Measurements from ENCODE around the gene DNAH2.
A peak's percentile ranks its signal among the peaks of the same experiment; 100 is the strongest.

The DNAH2 gene

DNA sequence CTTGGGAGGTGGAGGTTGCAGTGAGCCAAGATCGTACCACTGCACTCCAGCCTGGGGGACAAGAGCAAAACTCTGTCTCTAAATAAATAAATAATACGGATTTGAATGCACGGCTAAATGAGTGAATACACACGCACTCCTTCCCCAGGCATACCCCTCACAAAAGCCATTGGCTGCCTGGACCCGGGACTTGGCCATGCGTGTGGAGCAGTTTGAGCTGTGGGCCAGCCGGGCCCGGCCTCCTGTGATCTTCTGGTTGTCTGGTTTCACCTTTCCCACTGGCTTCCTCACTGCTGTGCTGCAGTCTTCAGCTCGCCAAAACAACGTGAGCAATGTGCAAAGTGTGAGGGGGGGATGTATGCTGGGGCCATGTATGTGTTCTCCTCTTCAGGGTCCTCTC is 114.9 kb downstream of the DNAH2 start:
- no peak for DNase-seq
- H3K9me3 ChIP-seq (ENCODE audit: control insufficient read depth, low read length) = no peaks in the 10 kb centered on the region
- H3K4me1 ChIP-seq (ENCODE audit: control insufficient read depth, insufficient read depth, low read length, poor library complexity, severe bottlenecking) = peaks cover 24% of the 10 kb centered on the region
- no peak overlapping the region for H3K27ac ChIP-seq (ENCODE audit: insufficient read depth, low read length, poor library complexity, severe bottlenecking)
- no peak overlapping the region for H3K4me3 ChIP-seq (ENCODE audit: insufficient read depth, low read depth, low read length, poor library complexity, severe bottlenecking)
- no peaks in the 10 kb centered on the region for H3K27me3 ChIP-seq (replicated peaks; ENCODE audit: control insufficient read depth, insufficient read depth, low read length, poor library complexity, severe bottlenecking)
- no peaks in the 10 kb centered on the region for H3K36me3 ChIP-seq (ENCODE audit: control insufficient read depth, insufficient read depth, low read length)

- H3K4me1 ChIP-seq (ENCODE audit: control insufficient read depth, insufficient read depth, low read length, poor library complexity, severe bottlenecking) = peaks cover 29% of the 10 kb centered on the region
- no peaks in the 10 kb centered on the region for H3K36me3 ChIP-seq (ENCODE audit: control insufficient read depth, insufficient read depth, low read length)
- H3K27me3 ChIP-seq (replicated peaks; ENCODE audit: control insufficient read depth, insufficient read depth, low read length, poor library complexity, severe bottlenecking) = no peaks in the 10 kb centered on the region
- H3K4me3 ChIP-seq (ENCODE audit: insufficient read depth, low read depth, low read length, poor library complexity, severe bottlenecking) = peak overlapping the region; percentile 93
- H3K27ac ChIP-seq (ENCODE audit: insufficient read depth, low read length, poor library complexity, severe bottlenecking) = peak overlapping the region; percentile 100
- no peaks in the 10 kb centered on the region for H3K9me3 ChIP-seq (ENCODE audit: control insufficient read depth, low read length)
- no peak for DNase-seq
Measured at GRCh38 chr17:7833011-7833794, 115.7 kb downstream of the DNAH2 start.

DNA sequence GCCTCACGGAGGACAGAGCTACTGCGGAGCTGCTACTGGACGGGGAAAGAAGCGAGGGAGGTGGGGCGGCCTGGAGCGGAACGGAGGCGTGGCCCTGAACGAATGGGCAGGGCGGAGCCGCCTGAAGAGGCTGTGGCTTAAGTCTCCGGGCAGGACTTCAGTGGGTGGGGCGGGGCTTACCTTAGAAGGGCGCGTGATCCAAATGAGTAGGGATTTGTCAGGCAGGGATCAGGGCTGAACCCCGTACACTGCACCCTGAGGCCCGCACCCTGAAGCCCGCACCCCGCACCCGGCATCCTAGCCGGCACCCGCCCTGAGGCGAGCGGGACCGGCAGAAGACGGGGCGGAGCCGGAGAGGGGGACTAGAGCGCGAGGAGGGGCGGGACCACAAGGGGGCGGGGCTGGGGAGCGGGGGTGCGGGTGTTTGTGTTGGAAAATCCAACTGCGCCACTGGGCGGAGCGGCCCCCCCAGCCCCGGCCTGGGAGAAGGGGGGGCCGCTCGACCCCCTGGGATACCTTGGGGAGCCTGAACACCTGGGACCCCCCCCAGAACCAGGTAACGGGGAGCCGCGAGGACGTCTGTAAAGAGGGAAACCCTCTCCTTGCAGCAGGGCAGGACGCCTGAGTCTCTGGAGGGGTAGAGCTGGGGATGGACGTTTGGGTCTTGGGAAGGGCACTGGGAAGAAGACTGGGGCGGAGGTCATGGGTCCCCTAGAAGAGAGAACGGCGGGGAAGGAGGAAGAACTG is 116.4 kb downstream of the DNAH2 start, which contains the start of gene KDM6B:
Gene KDM6B, plus strand, starts transcription at position 423 of the 747 bp plus-strand sequence. CDS start 11,338 bp downstream, outside the sequence.
- H3K36me3 ChIP-seq (ENCODE audit: control insufficient read depth, insufficient read depth, low read length) = no peaks in the 10 kb centered on the region
- H3K9me3 ChIP-seq (ENCODE audit: control insufficient read depth, low read length) = no peaks in the 10 kb centered on the region
- H3K27me3 ChIP-seq (replicated peaks; ENCODE audit: control insufficient read depth, insufficient read depth, low read length, poor library complexity, severe bottlenecking) = no peaks in the 10 kb centered on the region
- peak; percentile 81 to 85 (median 85) for DNase-seq
- peak within 1 kb of the TSS; percentile 100 for H3K27ac ChIP-seq (ENCODE audit: insufficient read depth, low read length, poor library complexity, severe bottlenecking)
- peaks cover 35% of the 10 kb centered on the region for H3K4me1 ChIP-seq (ENCODE audit: control insufficient read depth, insufficient read depth, low read length, poor library complexity, severe bottlenecking)
- H3K4me3 ChIP-seq (ENCODE audit: insufficient read depth, low read depth, low read length, poor library complexity, severe bottlenecking) = peak within 1 kb of the TSS; percentile 93

- Histone ChIP-seq H3K27me3 (replicated peaks; ENCODE audit: control insufficient read depth, insufficient read depth, low read length, poor library complexity, severe bottlenecking) (no peaks in the 10 kb centered on the region), H3K36me3 (ENCODE audit: control insufficient read depth, insufficient read depth, low read length) (no peaks in the 10 kb centered on the region), H3K9me3 (ENCODE audit: control insufficient read depth, low read length) (no peaks in the 10 kb centered on the region), H3K4me1 (ENCODE audit: control insufficient read depth, insufficient read depth, low read length, poor library complexity, severe bottlenecking) (peaks cover 41% of the 10 kb centered on the region), H3K27ac (ENCODE audit: insufficient read depth, low read length, poor library complexity, severe bottlenecking) (peak overlapping the region; percentile 100), H3K4me3 (ENCODE audit: insufficient read depth, low read depth, low read length, poor library complexity, severe bottlenecking) (peak overlapping the region; percentile 93)
- DNase-seq = peak; percentile 63 to 75 (median 72)
Measured at GRCh38 chr17:7834542-7834956, 117.0 kb downstream of the DNAH2 start.

GRCh38 chr17:7834957-7835813 is 117.6 kb downstream of the DNAH2 start:
- no peaks in the 10 kb centered on the region for H3K27me3 ChIP-seq (replicated peaks; ENCODE audit: control insufficient read depth, insufficient read depth, low read length, poor library complexity, severe bottlenecking)
- peak overlapping the region; percentile 100 for H3K27ac ChIP-seq (ENCODE audit: insufficient read depth, low read length, poor library complexity, severe bottlenecking)
- no peaks in the 10 kb centered on the region for H3K36me3 ChIP-seq (ENCODE audit: control insufficient read depth, insufficient read depth, low read length)
- no peaks in the 10 kb centered on the region for H3K9me3 ChIP-seq (ENCODE audit: control insufficient read depth, low read length)
- peak; percentile 92 to 95 (median 92) for DNase-seq
- peak overlapping the region; percentile 93 for H3K4me3 ChIP-seq (ENCODE audit: insufficient read depth, low read depth, low read length, poor library complexity, severe bottlenecking)
- peaks cover 47% of the 10 kb centered on the region for H3K4me1 ChIP-seq (ENCODE audit: control insufficient read depth, insufficient read depth, low read length, poor library complexity, severe bottlenecking)

DNA sequence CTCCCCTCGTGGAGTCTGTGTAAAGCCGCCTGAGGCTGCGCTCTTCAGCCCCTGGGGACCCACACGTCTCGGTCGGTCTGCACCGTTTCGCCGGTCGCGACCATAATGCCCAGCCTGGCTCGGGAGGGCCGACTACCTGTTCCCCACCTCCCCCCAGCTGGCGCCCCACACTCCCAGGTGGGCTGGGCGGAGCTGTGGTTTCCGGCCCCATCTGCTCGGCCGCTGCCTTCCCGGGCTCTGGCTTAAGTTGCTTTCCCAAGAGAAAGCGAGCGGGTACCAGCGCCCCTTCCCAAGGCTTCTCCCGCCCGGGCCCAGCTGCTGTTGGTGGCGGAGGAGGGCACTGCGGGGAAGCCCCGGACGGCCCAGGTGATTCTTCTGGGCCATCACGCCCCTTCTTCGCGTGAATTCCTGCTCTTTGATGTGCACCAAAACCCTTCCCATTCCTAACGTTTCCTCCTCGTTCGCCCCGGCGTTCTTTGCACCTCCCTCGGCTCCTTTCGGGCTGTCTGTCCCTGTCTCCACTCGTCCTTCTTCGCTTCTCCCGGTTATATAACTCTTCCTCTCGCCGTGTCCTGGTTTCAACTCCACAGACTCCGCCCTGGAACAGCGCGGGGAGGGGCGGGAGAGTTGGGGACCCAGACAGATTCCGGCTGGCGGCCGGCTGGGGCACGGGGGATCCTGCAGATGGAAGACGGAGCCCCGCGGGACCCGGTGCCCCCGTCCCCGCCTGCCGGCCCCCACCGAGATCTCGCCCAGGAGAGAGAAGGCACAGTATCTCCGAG is 118.5 kb downstream of the DNAH2 start:
- H3K27me3 ChIP-seq (replicated peaks; ENCODE audit: control insufficient read depth, insufficient read depth, low read length, poor library complexity, severe bottlenecking) = no peaks in the 10 kb centered on the region
- peaks cover 55% of the 10 kb centered on the region for H3K4me1 ChIP-seq (ENCODE audit: control insufficient read depth, insufficient read depth, low read length, poor library complexity, severe bottlenecking)
- no peaks in the 10 kb centered on the region for H3K9me3 ChIP-seq (ENCODE audit: control insufficient read depth, low read length)
- H3K27ac ChIP-seq (ENCODE audit: insufficient read depth, low read length, poor library complexity, severe bottlenecking) = peak overlapping the region; percentile 100
- H3K36me3 ChIP-seq (ENCODE audit: control insufficient read depth, insufficient read depth, low read length) = peaks cover 7% of the 10 kb centered on the region
- DNase-seq = peak in 2 of 3 donors; percentile 54
- peak overlapping the region; percentile 93 for H3K4me3 ChIP-seq (ENCODE audit: insufficient read depth, low read depth, low read length, poor library complexity, severe bottlenecking)

DNA sequence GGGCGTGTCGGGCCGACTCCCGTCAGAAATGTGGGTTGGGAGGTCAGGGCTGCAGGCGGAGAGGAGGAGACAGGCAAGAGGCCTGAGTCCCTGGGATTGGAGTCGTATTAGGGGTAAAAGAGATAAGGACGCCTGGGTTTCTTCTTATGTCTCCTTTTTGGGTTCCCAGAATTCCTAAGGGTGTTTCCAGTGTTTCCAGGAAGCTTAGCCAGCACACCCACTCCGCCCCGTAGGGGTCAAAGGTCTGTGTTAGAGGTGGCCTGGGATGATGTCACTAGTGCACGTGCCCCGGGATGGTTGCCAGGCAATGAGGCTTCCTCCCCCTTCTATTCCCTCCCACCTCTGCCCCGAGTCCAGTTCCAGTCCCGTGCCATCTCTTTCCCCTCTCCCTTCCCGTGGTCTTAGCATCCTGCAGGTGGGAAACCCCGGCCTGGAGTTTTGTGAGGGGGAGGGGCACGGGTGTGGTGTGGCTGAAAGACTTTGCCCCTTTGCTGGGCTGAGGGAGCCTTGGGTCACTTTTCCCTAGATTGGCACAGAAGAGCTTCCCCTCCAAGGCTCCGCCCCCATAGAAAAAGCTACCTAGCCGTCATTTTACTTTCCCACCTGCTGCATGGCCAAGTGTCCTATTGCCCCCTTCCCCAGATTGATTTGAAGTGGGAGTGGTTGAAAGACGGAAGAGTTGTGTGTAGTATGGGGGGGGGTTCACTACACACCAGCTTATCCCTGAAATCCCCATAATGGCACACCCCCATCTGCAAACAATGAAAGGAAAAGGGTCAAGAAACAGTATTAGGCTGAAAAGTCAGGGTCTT is 119.3 kb downstream of the DNAH2 start:
- peak overlapping the region; percentile 100 for H3K27ac ChIP-seq (ENCODE audit: insufficient read depth, low read length, poor library complexity, severe bottlenecking)
- peaks cover 8% of the 10 kb centered on the region for H3K36me3 ChIP-seq (ENCODE audit: control insufficient read depth, insufficient read depth, low read length)
- DNase-seq = peak; percentile 59 to 67 (median 66)
- peaks cover 58% of the 10 kb centered on the region for H3K4me1 ChIP-seq (ENCODE audit: control insufficient read depth, insufficient read depth, low read length, poor library complexity, severe bottlenecking)
- H3K9me3 ChIP-seq (ENCODE audit: control insufficient read depth, low read length) = no peaks in the 10 kb centered on the region
- no peaks in the 10 kb centered on the region for H3K27me3 ChIP-seq (replicated peaks; ENCODE audit: control insufficient read depth, insufficient read depth, low read length, poor library complexity, severe bottlenecking)
- H3K4me3 ChIP-seq (ENCODE audit: insufficient read depth, low read depth, low read length, poor library complexity, severe bottlenecking) = peak overlapping the region; percentile 93

- H3K9me3 ChIP-seq (ENCODE audit: control insufficient read depth, low read length) = no peaks in the 10 kb centered on the region
- H3K4me1 ChIP-seq (ENCODE audit: control insufficient read depth, insufficient read depth, low read length, poor library complexity, severe bottlenecking) = peaks cover 58% of the 10 kb centered on the region
- peaks cover 8% of the 10 kb centered on the region for H3K36me3 ChIP-seq (ENCODE audit: control insufficient read depth, insufficient read depth, low read length)
- H3K27me3 ChIP-seq (replicated peaks; ENCODE audit: control insufficient read depth, insufficient read depth, low read length, poor library complexity, severe bottlenecking) = no peaks in the 10 kb centered on the region
- DNase-seq = no peak
- H3K4me3 ChIP-seq (ENCODE audit: insufficient read depth, low read depth, low read length, poor library complexity, severe bottlenecking) = peak overlapping the region; percentile 93
- H3K27ac ChIP-seq (ENCODE audit: insufficient read depth, low read length, poor library complexity, severe bottlenecking) = peak overlapping the region; percentile 100
Measured at GRCh38 chr17:7837408-7838088, 120.0 kb downstream of the DNAH2 start.

Data from effector memory CD4-positive, alpha-beta T cell (primary cell).